ENCODE results near the gene PLA2G2A. TPM values are rescaled to one million over a fixed set of nuclear protein-coding genes. Genes with fewer than 3 reads are reported as not detected.
"Not testable (repeated sequence)": the region's sequence is repeated elsewhere in the genome, so short reads cannot be mapped to it uniquely, and the experiment has no call there.

Gene PLA2G2A
- total and polyA plus RNA-seq, 9 of the 15 experiments (the other 6 are each of a cell fraction or from before 2014, with no cell fraction given) = not detected

GRCh38 chr1:19932866-19933265 is 46.6 kb downstream of the PLA2G2A start (continued):
- TF ChIP-seq TCF15 (CRISPR knock-in tag; IDR thresholded peaks at IDR 0.05) = no peak
- TF ChIP-seq ZBTB40 (IDR thresholded peaks at IDR 0.05) = no peak
- TF ChIP-seq ZBTB40 (CRISPR knock-in tag; IDR thresholded peaks at IDR 0.05) = no peak

GRCh38 chr1:19927130-19927421 is 52.3 kb downstream of the PLA2G2A start:
- BruUV-seq (replicated peaks); H3K4me1 ChIP-seq (replicated peaks in 1 of 2; ENCODE audit: control insufficient read depth in 2 of 2, insufficient read depth in 2 of 2, low read length in 2 of 2); H3K4me2 ChIP-seq (ENCODE audit: insufficient read depth, low read length); H3K79me2 ChIP-seq (ENCODE audit: control insufficient read depth, insufficient read depth, low read length); DNase-seq (ENCODE audit: extremely low read depth in 1 of 4, low spot score in 3 of 4); H2AFZ ChIP-seq (ENCODE audit: low read depth, low read length); H3K4me3 ChIP-seq; intact Hi-C loops (cut with micrococcal nuclease); ATAC-seq; H3K9ac ChIP-seq (ENCODE audit: insufficient read depth in 1 of 2, low read depth in 2 of 2, low read length in 2 of 2); H3K27ac ChIP-seq (ENCODE audit: extremely low read depth, low read depth, low read length); CTCF ChIA-PET (ENCODE audit: low intra/inter-chr PET ratio); H4K20me1 ChIP-seq (replicated peaks; ENCODE audit: control insufficient read depth, insufficient read depth, low read length); H3K9me1 ChIP-seq (ENCODE audit: control insufficient read depth, insufficient read depth, low read length); FAIRE-seq; H3K9me3 ChIP-seq (replicated peaks; ENCODE audit: control insufficient read depth, insufficient read depth, low read depth, low read length); H3K36me3 ChIP-seq (ENCODE audit: control insufficient read depth, insufficient read depth, low read length): not testable (repeated sequence)
- WGBS (ENCODE audit: insufficient coverage, low coverage, missing lambda C conversion rate) = 0% methylated on average over 3 of the region's 3 CpGs
- POLR2A ChIA-PET = interaction anchor here (1.0 kb wide), 1 partner anchor 79 kb away, joined by 3 read pairs; no protein-coding TSS in a partner anchor
- H3K27me3 ChIP-seq (ENCODE audit: control insufficient read depth in 2 of 2, insufficient read depth in 2 of 2, low read length in 2 of 2) = peaks cover 33 to 46% of the 10 kb centered on the region in 2 experiments
- in situ Hi-C loops (cut with MboI) = loop anchor here (5.0 kb wide), 1 partner anchor 570 kb away; no protein-coding TSS in a partner anchor
